ENCODE data around the gene HUS1. TPM values are rescaled to one million over a fixed set of nuclear protein-coding genes. Genes with fewer than 3 reads are reported as not detected.

The HUS1 gene
- total RNA-seq, 4 donors from 2014 or later, result 37.2 to 74.8 (median 52.3) TPM

DNA sequence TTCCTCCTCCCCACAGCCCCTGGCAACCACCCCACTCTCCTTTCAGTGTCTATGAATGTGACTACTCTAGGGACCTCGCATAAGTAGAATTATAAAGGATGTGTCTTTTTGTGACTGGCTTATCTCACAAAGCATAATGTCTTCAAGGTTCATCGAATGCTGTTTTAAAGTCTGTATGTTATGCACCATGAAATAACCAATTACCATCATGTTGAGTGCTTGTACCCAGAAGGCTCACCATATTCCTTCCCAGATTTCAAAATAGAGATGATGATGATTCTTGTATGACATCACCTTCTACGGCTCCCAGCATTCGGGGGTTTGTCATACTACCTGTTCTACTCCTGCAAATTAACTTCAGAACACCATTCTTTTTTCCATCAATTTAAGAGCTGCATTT lies 43.1 kb downstream of the HUS1 start:
- Histone ChIP-seq H3K36me3 (no peaks in the 10 kb centered on the region), H3K27me3 (no peaks in the 10 kb centered on the region), H3K27ac (no peak overlapping the region), H3K9me3 (no peaks in the 10 kb centered on the region), H3K4me1 (peaks cover 6 to 25% (median 15%) of the 10 kb centered on the region in 4 donors), H3K4me3 (no peak overlapping the region)
- TF ChIP-seq POLR2A (IDR thresholded peaks at IDR 0.05) (no peak), EP300 (IDR thresholded peaks at IDR 0.05; ENCODE audit: low read depth) (no peak), POLR2AphosphoS5 (IDR thresholded peaks at IDR 0.05) (no peak)
- TF ChIP-seq, protein P1, sequence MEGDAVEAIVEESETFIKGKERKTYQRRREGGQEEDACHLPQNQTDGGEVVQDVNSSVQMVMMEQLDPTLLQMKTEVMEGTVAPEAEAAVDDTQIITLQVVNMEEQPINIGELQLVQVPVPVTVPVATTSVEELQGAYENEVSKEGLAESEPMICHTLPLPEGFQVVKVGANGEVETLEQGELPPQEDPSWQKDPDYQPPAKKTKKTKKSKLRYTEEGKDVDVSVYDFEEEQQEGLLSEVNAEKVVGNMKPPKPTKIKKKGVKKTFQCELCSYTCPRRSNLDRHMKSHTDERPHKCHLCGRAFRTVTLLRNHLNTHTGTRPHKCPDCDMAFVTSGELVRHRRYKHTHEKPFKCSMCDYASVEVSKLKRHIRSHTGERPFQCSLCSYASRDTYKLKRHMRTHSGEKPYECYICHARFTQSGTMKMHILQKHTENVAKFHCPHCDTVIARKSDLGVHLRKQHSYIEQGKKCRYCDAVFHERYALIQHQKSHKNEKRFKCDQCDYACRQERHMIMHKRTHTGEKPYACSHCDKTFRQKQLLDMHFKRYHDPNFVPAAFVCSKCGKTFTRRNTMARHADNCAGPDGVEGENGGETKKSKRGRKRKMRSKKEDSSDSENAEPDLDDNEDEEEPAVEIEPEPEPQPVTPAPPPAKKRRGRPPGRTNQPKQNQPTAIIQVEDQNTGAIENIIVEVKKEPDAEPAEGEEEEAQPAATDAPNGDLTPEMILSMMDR (IDR thresholded peaks at IDR 0.05), result no peak
- intact Hi-C loops (cut with DNase I; ENCODE audit: low total_unique reads), result no loop called here
- DNase-seq, result no peak
- in situ Hi-C loops (cut with MboI; ENCODE audit: low pct_ligation_motif_present in 1 of 4, low pct_unique_long_range_greater_than_20kb in 1 of 4, low sequenced_read_pairs in 3 of 4), result no loop called here
- 90 to 91% methylated on average over 3 to 4 of the region's 4 CpGs for WGBS, 2 donors (ENCODE audit: low coverage in 1 of 2)

DNA sequence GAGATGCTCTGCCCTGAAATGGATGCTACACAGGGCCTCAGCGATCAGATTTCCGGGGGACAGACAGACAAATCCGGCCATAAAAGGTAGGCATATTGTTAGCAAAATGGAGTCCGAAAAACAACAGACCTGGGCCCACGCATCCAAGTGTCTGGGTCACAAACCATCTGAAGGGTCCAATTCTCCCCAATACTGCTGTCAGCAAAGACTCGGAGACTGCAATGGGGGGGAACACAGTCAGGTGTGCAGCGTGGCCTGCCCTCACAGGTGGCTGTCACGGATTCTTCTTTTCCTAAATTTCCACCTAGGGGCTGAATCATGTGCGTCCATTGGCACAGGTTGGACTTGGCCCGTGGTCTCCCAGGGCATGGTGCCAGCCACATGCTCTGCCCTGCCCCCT lies 44.1 kb downstream of the HUS1 start:
- intact Hi-C loops (cut with DNase I; ENCODE audit: low total_unique reads), result no loop called here
- no peaks in the 10 kb centered on the region for H3K27me3 ChIP-seq
- no peak overlapping the region for H3K27ac ChIP-seq
- DNase-seq, result no peak
- in situ Hi-C loops (cut with MboI; ENCODE audit: low pct_ligation_motif_present in 1 of 4, low pct_unique_long_range_greater_than_20kb in 1 of 4, low sequenced_read_pairs in 3 of 4), result no loop called here
- no peaks in the 10 kb centered on the region for H3K9me3 ChIP-seq
- H3K36me3 ChIP-seq, result no peaks in the 10 kb centered on the region
- no peak overlapping the region for H3K4me3 ChIP-seq
- peaks cover 5 to 16% (median 7%) of the 10 kb centered on the region in 4 donors for H3K4me1 ChIP-seq
- TF ChIP-seq POLR2AphosphoS5 (IDR thresholded peaks at IDR 0.05) (no peak), EP300 (IDR thresholded peaks at IDR 0.05; ENCODE audit: low read depth) (no peak), POLR2A (IDR thresholded peaks at IDR 0.05) (no peak)
- TF ChIP-seq, protein P1 (IDR thresholded peaks at IDR 0.05), result no peak
- WGBS, 2 donors (ENCODE audit: low coverage in 1 of 2), result 93 to 96% methylated on average over 4 to 10 of the region's 10 CpGs

- H3K9me3 ChIP-seq, result no peaks in the 10 kb centered on the region
- H3K4me1 ChIP-seq, result peaks cover 3 to 11% (median 4%) of the 10 kb centered on the region in 4 donors
- WGBS, 2 donors (ENCODE audit: low coverage in 1 of 2), result 86 to 94% methylated on average over 3 to 6 of the region's 6 CpGs
- in situ Hi-C loops (cut with MboI; ENCODE audit: low pct_ligation_motif_present in 1 of 4, low pct_unique_long_range_greater_than_20kb in 1 of 4, low sequenced_read_pairs in 3 of 4) (no loop called here), intact Hi-C loops (cut with DNase I; ENCODE audit: low total_unique reads) (no loop called here)
- TF ChIP-seq, protein P1 (IDR thresholded peaks at IDR 0.05), result no peak
- no peak for TF ChIP-seq EP300 (IDR thresholded peaks at IDR 0.05; ENCODE audit: low read depth)
- no peak for TF ChIP-seq POLR2A (IDR thresholded peaks at IDR 0.05)
- no peak for TF ChIP-seq POLR2AphosphoS5 (IDR thresholded peaks at IDR 0.05)
- no peak overlapping the region for H3K4me3 ChIP-seq
- no peaks in the 10 kb centered on the region for H3K36me3 ChIP-seq
- no peaks in the 10 kb centered on the region for H3K27me3 ChIP-seq
- no peak for DNase-seq
- no peak overlapping the region for H3K27ac ChIP-seq
Observed at GRCh38 chr7:47934831-47935230, 44.6 kb downstream of the HUS1 start.

- TF ChIP-seq POLR2AphosphoS5 (IDR thresholded peaks at IDR 0.05) (no peak), POLR2A (IDR thresholded peaks at IDR 0.05) (no peak), EP300 (IDR thresholded peaks at IDR 0.05; ENCODE audit: low read depth) (no peak)
- TF ChIP-seq, protein P1 (IDR thresholded peaks at IDR 0.05), result no peak
- WGBS, 2 donors (ENCODE audit: low coverage in 1 of 2), result 78% methylated on average over 4 to 8 of the region's 8 CpGs
- in situ Hi-C loops (cut with MboI; ENCODE audit: low pct_ligation_motif_present in 1 of 4, low pct_unique_long_range_greater_than_20kb in 1 of 4, low sequenced_read_pairs in 3 of 4) (no loop called here), intact Hi-C loops (cut with DNase I; ENCODE audit: low total_unique reads) (no loop called here)
- no peak overlapping the region for H3K27ac ChIP-seq
- H3K9me3 ChIP-seq, result no peaks in the 10 kb centered on the region
- H3K27me3 ChIP-seq, result no peaks in the 10 kb centered on the region
- no peak overlapping the region for H3K4me3 ChIP-seq
- DNase-seq, result no peak
- no peaks in the 10 kb centered on the region for H3K4me1 ChIP-seq
- no peaks in the 10 kb centered on the region for H3K36me3 ChIP-seq
Observed at GRCh38 chr7:47933215-47933614, 46.2 kb downstream of the HUS1 start.

Measured in transverse colon (tissue), 4 donors.